ENCODE measurements around the gene RIBC2. TPM values are rescaled to one million over a fixed set of nuclear protein-coding genes. Genes with fewer than 3 reads are reported as not detected.

RIBC2 gene
- total and polyA plus RNA-seq, 2 of the 13 experiments (the other 11 are each of a cell fraction or from before 2014, with no cell fraction given): 0.55 TPM; not detected in 1

GRCh38 chr22:45402466-45402985 lies 11.0 kb upstream of the RIBC2 start:
- DNase-seq (ENCODE audit: low spot score): no peak
- in situ Hi-C loops (cut with HindIII; ENCODE audit: extremely low pct_ligation_motif_present, low pct_unique_long_range_greater_than_20kb): no loop called here
- TF ChIP-seq, protein P1, sequence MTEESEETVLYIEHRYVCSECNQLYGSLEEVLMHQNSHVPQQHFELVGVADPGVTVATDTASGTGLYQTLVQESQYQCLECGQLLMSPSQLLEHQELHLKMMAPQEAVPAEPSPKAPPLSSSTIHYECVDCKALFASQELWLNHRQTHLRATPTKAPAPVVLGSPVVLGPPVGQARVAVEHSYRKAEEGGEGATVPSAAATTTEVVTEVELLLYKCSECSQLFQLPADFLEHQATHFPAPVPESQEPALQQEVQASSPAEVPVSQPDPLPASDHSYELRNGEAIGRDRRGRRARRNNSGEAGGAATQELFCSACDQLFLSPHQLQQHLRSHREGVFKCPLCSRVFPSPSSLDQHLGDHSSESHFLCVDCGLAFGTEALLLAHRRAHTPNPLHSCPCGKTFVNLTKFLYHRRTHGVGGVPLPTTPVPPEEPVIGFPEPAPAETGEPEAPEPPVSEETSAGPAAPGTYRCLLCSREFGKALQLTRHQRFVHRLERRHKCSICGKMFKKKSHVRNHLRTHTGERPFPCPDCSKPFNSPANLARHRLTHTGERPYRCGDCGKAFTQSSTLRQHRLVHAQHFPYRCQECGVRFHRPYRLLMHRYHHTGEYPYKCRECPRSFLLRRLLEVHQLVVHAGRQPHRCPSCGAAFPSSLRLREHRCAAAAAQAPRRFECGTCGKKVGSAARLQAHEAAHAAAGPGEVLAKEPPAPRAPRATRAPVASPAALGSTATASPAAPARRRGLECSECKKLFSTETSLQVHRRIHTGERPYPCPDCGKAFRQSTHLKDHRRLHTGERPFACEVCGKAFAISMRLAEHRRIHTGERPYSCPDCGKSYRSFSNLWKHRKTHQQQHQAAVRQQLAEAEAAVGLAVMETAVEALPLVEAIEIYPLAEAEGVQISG (CRISPR knock-in tag; IDR thresholded peaks at IDR 0.05): no peak
- no peak for TF ChIP-seq HOXA5 (CRISPR knock-in tag; IDR thresholded peaks at IDR 0.05)
- no peak for TF ChIP-seq BCL6 (CRISPR knock-in tag; IDR thresholded peaks at IDR 0.05)
- no peak for TF ChIP-seq ZBTB7A (CRISPR knock-in tag; IDR thresholded peaks at IDR 0.05)
- TF ChIP-seq ZNF773 (CRISPR knock-in tag; IDR thresholded peaks at IDR 0.05; ENCODE audit: borderline replicate concordance): no peak
- TF ChIP-seq ZBTB39 (CRISPR knock-in tag; IDR thresholded peaks at IDR 0.05): no peak
- no peak for TF ChIP-seq CEBPG (CRISPR knock-in tag; IDR thresholded peaks at IDR 0.05)
- TF ChIP-seq ZBTB40 (IDR thresholded peaks at IDR 0.05): no peak
- no peak for TF ChIP-seq ZBTB40 (CRISPR knock-in tag; IDR thresholded peaks at IDR 0.05)
- no peak for TF ChIP-seq NFKB2 (CRISPR knock-in tag; IDR thresholded peaks at IDR 0.05; ENCODE audit: borderline replicate concordance)
- no peak for TF ChIP-seq RXRA (CRISPR knock-in tag; IDR thresholded peaks at IDR 0.05)

More at GRCh38 chr22:45402466-45402985, 11.0 kb upstream of the RIBC2 start:
- no peaks in the 10 kb centered on the region for H3K9me3 ChIP-seq (ENCODE audit: low read length)
- intact Hi-C loops (cut with micrococcal nuclease; ENCODE audit: unreplicated experiment): no loop called here
- FAIRE-seq: no peak
- H3K79me2 ChIP-seq (ENCODE audit: insufficient read depth, low read length): no peaks in the 10 kb centered on the region
- BruUV-seq (replicated peaks): no TSS peak
- no peaks in the 10 kb centered on the region for H3K36me3 ChIP-seq (replicated peaks in 1 of 2; ENCODE audit: control insufficient read depth in 1 of 2, insufficient read depth in 2 of 2, low read length in 2 of 2)
- no peak for ATAC-seq
- H3K27ac ChIP-seq (ENCODE audit: extremely low read length, insufficient read depth, low read length): no peak overlapping the region
- H4K20me1 ChIP-seq (ENCODE audit: insufficient read depth, low read length): no peaks in the 10 kb centered on the region
- ChIA-PET CTCF (ENCODE audit: low intra/inter-chr PET ratio, low total read pairs) (no interaction called here), POLR2A (no interaction called here)
- peaks cover 8% of the 10 kb centered on the region; the same call in 1 of the 2 replicates for H3K4me1 ChIP-seq (ENCODE audit: insufficient read depth, low read length)
- no peaks in the 10 kb centered on the region; a peak in 1 of 5 replicates for H3K27me3 ChIP-seq (ENCODE audit: control insufficient read depth in 1 of 2, insufficient read depth in 2 of 2, low read length in 2 of 2)
- H2AFZ ChIP-seq (ENCODE audit: low read length): no peak overlapping the region
- no peak overlapping the region for H3K4me2 ChIP-seq (ENCODE audit: low read depth, low read length)
- no peak overlapping the region for H3K4me3 ChIP-seq (replicated peaks in 1 of 3; ENCODE audit: insufficient read depth in 1 of 3, low read depth in 2 of 3, low read length in 3 of 3)
- 33% methylated on average over 3 of the region's 3 CpGs for WGBS (ENCODE audit: low lambda C conversion rate)
- H3K9ac ChIP-seq (ENCODE audit: insufficient read depth, low read depth, low read length): no peak overlapping the region

Data from HepG2 (cell line).